GM12878 (cell line): ENCODE results near the gene FOXR1. TPM values are rescaled to one million over a fixed set of nuclear protein-coding genes. Genes with fewer than 3 reads are reported as not detected.
A peak's percentile ranks its signal among the peaks of the same experiment; 100 is the strongest.

Experiments
- BCL11A ChIP-seq: IDR thresholded peaks from 2 replicates; pipeline ENCODE4 v1.6.1; 2011; ENCODE audit warnings: low read depth, low read length
- EGR1 ChIP-seq, 2 experiments: IDR thresholded peaks; 1 replicate in 1 of 2; 2 replicates in 1 of 2; pipeline ENCODE4 v1.6.1; 2011 to 2012; ENCODE audit warnings: low read depth in 2 of 2, low read length in 2 of 2, borderline replicate concordance in 1 of 2, mild to moderate bottlenecking in 1 of 2, moderate library complexity in 1 of 2
- ETV6 ChIP-seq, 2 experiments: fragments of 450-650 bp in 1 of 2; IDR thresholded peaks in 1 of 2; conservative IDR thresholded peaks in 1 of 2; 2 replicates each; pipeline ENCODE4 v1.6.1; 2014; ENCODE audit warnings: antibody characterized with exemption in 1 of 2, borderline replicate concordance in 1 of 2, low read depth in 1 of 2, mild to moderate bottlenecking in 1 of 2, moderate library complexity in 1 of 2
- FOXM1 ChIP-seq: IDR thresholded peaks from 2 replicates; pipeline ENCODE4 v1.6.1; 2012; ENCODE audit warnings: low read depth, mild to moderate bottlenecking, inconsistent platforms, low read length, moderate library complexity
- HDGF ChIP-seq: fragments of 450-650 bp; IDR thresholded peaks from 2 replicates; pipeline ENCODE4 v1.6.1; 2016; ENCODE audit warnings: antibody characterized with exemption
- IRF4 ChIP-seq: IDR thresholded peaks from 2 replicates; pipeline ENCODE4 v1.6.1; 2011; ENCODE audit warnings: low read depth, low read length
- JUNB ChIP-seq: IDR thresholded peaks from 2 replicates; pipeline ENCODE4 v1.6.1; 2016; ENCODE audit warnings: antibody characterized with exemption, mild to moderate bottlenecking
- JUND ChIP-seq: IDR thresholded peaks from 2 replicates; pipeline ENCODE4 v1.6.1; 2012; ENCODE audit warnings: low read depth, mild to moderate bottlenecking, low read length, improper control_type of control experiment, moderate library complexity
- MYC ChIP-seq: IDR thresholded peaks from 2 replicates; pipeline ENCODE4 v1.6.1; 2011; ENCODE audit warnings: mild to moderate bottlenecking, low read length, moderate library complexity, inconsistent platforms; ENCODE audit not compliant: insufficient read depth, insufficient replicate concordance, insufficient read length, severe bottlenecking
- NFIC ChIP-seq: IDR thresholded peaks from 2 replicates; pipeline ENCODE4 v1.6.1; 2012; ENCODE audit warnings: low read depth, mild to moderate bottlenecking, inconsistent platforms, low read length, moderate library complexity
- NR2C1 ChIP-seq: fragments of 450-650 bp; IDR thresholded peaks from 2 replicates; pipeline ENCODE4 v1.6.1; 2017; ENCODE audit warnings: antibody characterized with exemption, mild to moderate bottlenecking, moderate library complexity
- NR2C2 ChIP-seq: IDR thresholded peaks from 2 replicates; pipeline ENCODE4 v1.6.1; 2011; ENCODE audit warnings: borderline replicate concordance, low read depth; ENCODE audit not compliant: control insufficient read depth, insufficient read length
- PAX5 ChIP-seq: IDR thresholded peaks from 2 replicates; pipeline ENCODE4 v1.6.1; 2011; ENCODE audit warnings: low read depth, low read length, borderline replicate concordance
- POU2F2 ChIP-seq: IDR thresholded peaks from 3 replicates; pipeline ENCODE4 v1.6.1; 2011; ENCODE audit warnings: low read depth, mild to moderate bottlenecking, low read length, borderline replicate concordance
- RCOR1 ChIP-seq: conservative IDR thresholded peaks from 2 replicates; pipeline ENCODE4 v1.6.1; 2012; ENCODE audit warnings: low read depth, low read length, improper control_type of control experiment
- SUPT20H ChIP-seq: IDR thresholded peaks from 2 replicates; pipeline ENCODE4 v1.6.1; 2011; ENCODE audit warnings: low read depth, mild to moderate bottlenecking, low read length, moderate library complexity, borderline replicate concordance; ENCODE audit not compliant: control insufficient read depth
- TAF1 ChIP-seq: IDR thresholded peaks from 2 replicates; pipeline ENCODE4 v1.6.1; 2011; ENCODE audit warnings: mild to moderate bottlenecking, low read depth, low read length, borderline replicate concordance
- TCF3 ChIP-seq: IDR thresholded peaks from 2 replicates; pipeline ENCODE4 v1.6.1; 2012; ENCODE audit warnings: low read depth, mild to moderate bottlenecking, low read length, borderline replicate concordance; ENCODE audit not compliant: insufficient read depth
- WRNIP1 ChIP-seq: IDR thresholded peaks from 2 replicates; pipeline ENCODE4 v1.6.1; 2011; ENCODE audit warnings: low read depth, low read length, improper control_type of control experiment, borderline replicate concordance
- ZNF217 ChIP-seq: fragments of 450-650 bp; IDR thresholded peaks from 2 replicates; pipeline ENCODE4 v1.6.1; 2017; ENCODE audit warnings: antibody characterized with exemption, mild to moderate bottlenecking
- ZNF24 ChIP-seq: fragments of 450-650 bp; IDR thresholded peaks from 2 replicates; pipeline ENCODE4 v1.6.1; 2017; ENCODE audit warnings: antibody characterized with exemption, mild to moderate bottlenecking
- polyA plus RNA-seq, 11 experiments: library from polyadenylated mRNA; depleted of rRNA in 4 of 11; unstranded in 6 of 11; stranded (reverse) in 5 of 11; fragments of >200 nt; fragmentation: Nextera tagmentation in 4 of 11; fragmentation: Illumina TruSeq in 1 of 11; extraction: Ambion mirVana in 4 of 11; extraction: Trizol in 1 of 11; gene quantifications; 1 replicate in 1 of 11; 2 replicates in 10 of 11; pipeline versions ENCODE4 v1.2.1 to v1.2.3, GENCODE V29; 2011 to 2016; ENCODE audit warnings: inconsistent platforms in 2 of 11, missing spikeins in 2 of 11, low read depth in 1 of 11
- total RNA-seq, 4 experiments: library from RNA; depleted of rRNA in 3 of 4; stranded (reverse); fragments of >200 nt in 3 of 4; fragmentation: Illumina TruSeq in 1 of 4; extraction: Trizol in 1 of 4; gene quantifications; 2 replicates each; pipeline versions ENCODE4 v1.2.1 to v1.2.3, GENCODE V29; 2013 to 2021
- TF ChIP-seq, protein P1 (sequence below): fragments of 450-650 bp; IDR thresholded peaks from 2 replicates; pipeline ENCODE4 v1.6.1; 2018; ENCODE audit warnings: borderline replicate concordance, mild to moderate bottlenecking; ENCODE audit not compliant: partially characterized antibody
- TF ChIP-seq, protein P2 (sequence below): IDR thresholded peaks from 2 replicates; pipeline ENCODE4 v1.6.1; 2011; ENCODE audit warnings: borderline replicate concordance, low read depth, mild to moderate bottlenecking, moderate library complexity, low read length; ENCODE audit not compliant: insufficient read depth, poor library complexity, severe bottlenecking
- TF ChIP-seq, protein P3 (sequence below), 3 experiments: IDR thresholded peaks in 2 of 3; conservative IDR thresholded peaks in 1 of 3; 2 replicates each; pipeline ENCODE4 v1.5.1; 2011; ENCODE audit warnings: low read depth in 3 of 3, low read length in 3 of 3, mild to moderate bottlenecking in 3 of 3, control low read depth in 2 of 3, moderate library complexity in 2 of 3, inconsistent platforms in 1 of 3, mixed read lengths in 1 of 3; ENCODE audit not compliant: control insufficient read depth in 2 of 3, insufficient read depth in 1 of 3; ENCODE audit errors: extremely low read depth in 1 of 3

Gene FOXR1
- total and polyA plus RNA-seq, 10 of the 15 experiments (the other 5 are each of a cell fraction or from before 2014, with no cell fraction given) = not detected

DNA sequence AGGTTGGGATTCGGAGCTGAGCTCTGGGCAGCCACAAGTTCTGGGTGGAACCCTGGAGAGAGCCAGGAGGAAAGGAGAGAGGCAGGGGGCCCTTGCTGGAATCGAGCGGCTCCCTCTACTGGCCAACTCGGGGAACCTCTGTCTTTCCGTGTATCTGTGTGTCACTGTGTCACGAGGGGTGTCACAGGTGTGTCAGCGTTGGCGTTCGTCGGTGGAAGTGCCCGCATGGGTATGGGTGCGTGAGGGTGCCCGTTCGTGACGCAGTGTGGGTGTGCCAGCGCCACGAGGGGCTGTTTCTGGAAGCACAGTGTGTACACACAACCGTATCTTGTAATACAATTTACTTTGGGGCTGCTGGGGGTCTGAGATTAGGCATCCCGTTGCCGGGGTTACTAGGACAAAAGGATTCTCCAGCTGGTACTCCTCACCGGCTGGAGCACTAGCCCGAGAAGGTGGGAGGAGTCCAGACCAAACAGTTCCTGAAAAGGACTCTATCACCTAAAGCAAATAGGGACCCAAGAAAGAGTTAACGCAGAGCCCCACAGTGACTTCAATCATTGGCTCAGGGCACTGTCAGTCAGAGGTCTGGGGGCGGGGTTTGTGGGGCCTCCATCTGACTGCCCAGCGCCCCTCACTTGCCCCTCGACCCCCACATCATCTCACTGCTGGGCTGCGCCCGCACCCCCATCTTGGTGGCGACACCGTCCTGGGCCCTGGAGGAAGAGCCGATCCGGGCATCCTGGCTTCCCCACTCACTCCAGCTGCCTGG lies 43.3 kb upstream of the FOXR1 start (continued):
- TF ChIP-seq, protein P1, sequence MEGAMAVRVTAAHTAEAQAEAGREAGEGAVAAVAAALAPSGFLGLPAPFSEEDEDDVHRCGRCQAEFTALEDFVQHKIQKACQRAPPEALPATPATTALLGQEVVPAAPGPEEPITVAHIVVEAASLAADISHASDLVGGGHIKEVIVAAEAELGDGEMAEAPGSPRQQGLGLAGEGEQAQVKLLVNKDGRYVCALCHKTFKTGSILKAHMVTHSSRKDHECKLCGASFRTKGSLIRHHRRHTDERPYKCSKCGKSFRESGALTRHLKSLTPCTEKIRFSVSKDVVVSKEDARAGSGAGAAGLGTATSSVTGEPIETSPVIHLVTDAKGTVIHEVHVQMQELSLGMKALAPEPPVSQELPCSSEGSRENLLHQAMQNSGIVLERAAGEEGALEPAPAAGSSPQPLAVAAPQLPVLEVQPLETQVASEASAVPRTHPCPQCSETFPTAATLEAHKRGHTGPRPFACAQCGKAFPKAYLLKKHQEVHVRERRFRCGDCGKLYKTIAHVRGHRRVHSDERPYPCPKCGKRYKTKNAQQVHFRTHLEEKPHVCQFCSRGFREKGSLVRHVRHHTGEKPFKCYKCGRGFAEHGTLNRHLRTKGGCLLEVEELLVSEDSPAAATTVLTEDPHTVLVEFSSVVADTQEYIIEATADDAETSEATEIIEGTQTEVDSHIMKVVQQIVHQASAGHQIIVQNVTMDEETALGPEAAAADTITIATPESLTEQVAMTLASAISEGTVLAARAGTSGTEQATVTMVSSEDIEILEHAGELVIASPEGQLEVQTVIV = no peak
- TF ChIP-seq WRNIP1 (no peak), TAF1 (no peak), NFIC (no peak), TCF3 (peak; percentile 85; the same call in 1 of the 2 replicates), RCOR1 (no peak), ETV6 (conservative IDR thresholded peaks at IDR 0.05 in 1 of 2, IDR thresholded peaks at IDR 0.05 in 1 of 2; ENCODE audit: borderline replicate concordance in 1 of 2, low read depth in 1 of 2) (no peak), BCL11A (0 out of 2 replicates have a peak, but pooled peaks have one; percentile 31), FOXM1 (no peak), MYC (no peak), SUPT20H (no peak), POU2F2 (no peak), ZNF24 (no peak; the same call in 1 of the 2 replicates), NR2C1 (no peak), HDGF (0 out of 2 replicates have a peak, but pooled peaks have one; percentile 38), EGR1 (IDR thresholded peaks at IDR 0.05; ENCODE audit: borderline replicate concordance in 1 of 2, low read depth in 2 of 2, low read length in 2 of 2) (peak in 1 of 2 experiments; percentile 28; a peak in 1 of 3 replicates), ZNF217 (peak; percentile 80), JUND (no peak), IRF4 (peak; percentile 63; the same call in 1 of the 2 replicates), JUNB (no peak), PAX5 (peak; percentile 62; the same call in 1 of the 2 replicates), NR2C2 (no peak)
- TF ChIP-seq, protein P2, sequence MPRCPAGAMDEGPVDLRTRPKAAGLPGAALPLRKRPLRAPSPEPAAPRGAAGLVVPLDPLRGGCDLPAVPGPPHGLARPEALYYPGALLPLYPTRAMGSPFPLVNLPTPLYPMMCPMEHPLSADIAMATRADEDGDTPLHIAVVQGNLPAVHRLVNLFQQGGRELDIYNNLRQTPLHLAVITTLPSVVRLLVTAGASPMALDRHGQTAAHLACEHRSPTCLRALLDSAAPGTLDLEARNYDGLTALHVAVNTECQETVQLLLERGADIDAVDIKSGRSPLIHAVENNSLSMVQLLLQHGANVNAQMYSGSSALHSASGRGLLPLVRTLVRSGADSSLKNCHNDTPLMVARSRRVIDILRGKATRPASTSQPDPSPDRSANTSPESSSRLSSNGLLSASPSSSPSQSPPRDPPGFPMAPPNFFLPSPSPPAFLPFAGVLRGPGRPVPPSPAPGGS = no peak
- TF ChIP-seq, protein P3, sequence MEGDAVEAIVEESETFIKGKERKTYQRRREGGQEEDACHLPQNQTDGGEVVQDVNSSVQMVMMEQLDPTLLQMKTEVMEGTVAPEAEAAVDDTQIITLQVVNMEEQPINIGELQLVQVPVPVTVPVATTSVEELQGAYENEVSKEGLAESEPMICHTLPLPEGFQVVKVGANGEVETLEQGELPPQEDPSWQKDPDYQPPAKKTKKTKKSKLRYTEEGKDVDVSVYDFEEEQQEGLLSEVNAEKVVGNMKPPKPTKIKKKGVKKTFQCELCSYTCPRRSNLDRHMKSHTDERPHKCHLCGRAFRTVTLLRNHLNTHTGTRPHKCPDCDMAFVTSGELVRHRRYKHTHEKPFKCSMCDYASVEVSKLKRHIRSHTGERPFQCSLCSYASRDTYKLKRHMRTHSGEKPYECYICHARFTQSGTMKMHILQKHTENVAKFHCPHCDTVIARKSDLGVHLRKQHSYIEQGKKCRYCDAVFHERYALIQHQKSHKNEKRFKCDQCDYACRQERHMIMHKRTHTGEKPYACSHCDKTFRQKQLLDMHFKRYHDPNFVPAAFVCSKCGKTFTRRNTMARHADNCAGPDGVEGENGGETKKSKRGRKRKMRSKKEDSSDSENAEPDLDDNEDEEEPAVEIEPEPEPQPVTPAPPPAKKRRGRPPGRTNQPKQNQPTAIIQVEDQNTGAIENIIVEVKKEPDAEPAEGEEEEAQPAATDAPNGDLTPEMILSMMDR (IDR thresholded peaks at IDR 0.05 in 2 of 3, conservative IDR thresholded peaks at IDR 0.05 in 1 of 3; ENCODE audit: control insufficient read depth in 2 of 3, extremely low read depth in 1 of 3, insufficient read depth in 1 of 3, low read depth in 3 of 3, low read length in 3 of 3) = peak; percentile 93 to 97 (median 96)
